OCI-LY3 (cell line): ENCODE data around the gene PJA2.

Source experiments
- H2AFZ ChIP-seq: fragments of 200-600, 300-600 bp; shearing (Covaris generic); 2 replicates; pipeline ENCODE4 v1.6.0; 2014; ENCODE audit warnings: antibody characterized with exemption, low read depth, low read length
- H3K27ac ChIP-seq: fragments of 200-600, 300-600 bp; sonication (generic); 2 replicates; pipeline ENCODE4 v1.5.1; 2014; ENCODE audit warnings: mild to moderate bottlenecking, low read length, moderate library complexity, mixed read lengths
- H3K27me3 ChIP-seq: fragments of 200-600, 300-600 bp; sonication (generic); 2 replicates; pipeline ENCODE4 v1.6.1; 2014; ENCODE audit warnings: low read depth, low read length, mixed read lengths
- H3K36me3 ChIP-seq: fragments of 200-600, 300-600 bp; sonication (generic); replicated peaks from 2 replicates; pipeline ENCODE3; 2014; ENCODE audit warnings: low read depth, low read length, mixed read lengths
- H3K4me1 ChIP-seq: fragments of 300-600, 200-600 bp; sonication (generic); 2 replicates; pipeline ENCODE4 v1.6.1; 2014; ENCODE audit warnings: low read length, mixed read lengths
- H3K4me2 ChIP-seq: fragments of 200-600, 300-600 bp; sonication (generic); 2 replicates; pipeline ENCODE4 v1.6.1; 2014; ENCODE audit warnings: low read length, mixed read lengths
- H3K4me3 ChIP-seq: fragments of 300-600, 200-600 bp; sonication (generic); 2 replicates; pipeline ENCODE4 v1.5.1; 2014; ENCODE audit warnings: antibody characterized with exemption, mild to moderate bottlenecking, low read length, moderate library complexity
- H3K79me2 ChIP-seq: fragments of 300-600, 200-600 bp; shearing (Covaris generic); 2 replicates; pipeline ENCODE4 v1.6.1; 2014; ENCODE audit warnings: mild to moderate bottlenecking, low read length, mixed read lengths
- H3K9ac ChIP-seq: fragments of 300-600, 200-600 bp; shearing (Covaris generic); 2 replicates; pipeline ENCODE4 v1.6.0; 2014; ENCODE audit warnings: mild to moderate bottlenecking, low read length, moderate library complexity
- H3K9me3 ChIP-seq: fragments of 200-600, 300-600 bp; shearing (Covaris generic); 2 replicates; pipeline ENCODE4 v1.6.1; 2014; ENCODE audit warnings: low read length, mixed read lengths; ENCODE audit not compliant: insufficient read depth
- H4K20me1 ChIP-seq: fragments of 200-600, 300-600 bp; sonication (generic); 2 replicates; pipeline ENCODE4 v1.6.1; 2016; ENCODE audit warnings: low read length, mixed read lengths; ENCODE audit not compliant: insufficient read depth
- CTCF ChIP-seq: fragments of 200-600, 300-600 bp; sonication (generic); IDR thresholded peaks from 2 replicates; pipeline ENCODE4 v1.5.1; 2014; ENCODE audit warnings: antibody characterized with exemption, low read length, low read depth
- EZH2phosphoT487 ChIP-seq: fragments of 200-600 bp; shearing (Covaris generic); IDR thresholded peaks from 2 replicates; pipeline ENCODE4 v1.6.1; 2018; ENCODE audit warnings: antibody characterized with exemption, mixed run types, low read depth

The PJA2 gene

GRCh38 chr5:109357807-109358206, 52.0 kb downstream of the PJA2 start:
- no peak overlapping the region for H3K27ac ChIP-seq
- no peaks in the 10 kb centered on the region for H3K27me3 ChIP-seq
- no peaks in the 10 kb centered on the region for H4K20me1 ChIP-seq
- H3K79me2 ChIP-seq, result no peaks in the 10 kb centered on the region
- H3K9ac ChIP-seq, result no peak overlapping the region
- H3K36me3 ChIP-seq, result no peaks in the 10 kb centered on the region
- no peak overlapping the region for H2AFZ ChIP-seq
- TF ChIP-seq EZH2phosphoT487 (no peak), CTCF (no peak)
- H3K4me3 ChIP-seq, result no peak overlapping the region
- no peaks in the 10 kb centered on the region for H3K9me3 ChIP-seq
- H3K4me1 ChIP-seq, result no peaks in the 10 kb centered on the region
- H3K4me2 ChIP-seq, result no peak overlapping the region

GRCh38 chr5:109354761-109355160, 55.0 kb downstream of the PJA2 start:
- no peak overlapping the region for H2AFZ ChIP-seq
- H3K27ac ChIP-seq, result no peak overlapping the region
- no peaks in the 10 kb centered on the region for H3K79me2 ChIP-seq
- no peak overlapping the region for H3K9ac ChIP-seq
- no peak overlapping the region for H3K4me3 ChIP-seq
- no peaks in the 10 kb centered on the region for H3K4me1 ChIP-seq
- no peaks in the 10 kb centered on the region for H4K20me1 ChIP-seq
- H3K4me2 ChIP-seq, result no peak overlapping the region
- TF ChIP-seq EZH2phosphoT487, result no peak
- TF ChIP-seq CTCF, result no peak
- no peaks in the 10 kb centered on the region for H3K36me3 ChIP-seq
- no peaks in the 10 kb centered on the region for H3K27me3 ChIP-seq
- H3K9me3 ChIP-seq, result no peaks in the 10 kb centered on the region

GRCh38 chr5:109351988-109352864, 57.5 kb downstream of the PJA2 start:
- Histone ChIP-seq H3K9me3 (no peaks in the 10 kb centered on the region), H3K27me3 (no peaks in the 10 kb centered on the region), H2AFZ (no peak overlapping the region), H4K20me1 (no peaks in the 10 kb centered on the region), H3K4me3 (no peak overlapping the region), H3K4me1 (no peaks in the 10 kb centered on the region), H3K4me2 (no peak overlapping the region), H3K36me3 (no peaks in the 10 kb centered on the region), H3K79me2 (no peaks in the 10 kb centered on the region), H3K27ac (no peak overlapping the region), H3K9ac (no peak overlapping the region)
- TF ChIP-seq EZH2phosphoT487 (no peak), CTCF (no peak)

GRCh38 chr5:109350537-109351270, 59.1 kb downstream of the PJA2 start:
- H3K4me1 ChIP-seq, result no peaks in the 10 kb centered on the region
- no peak overlapping the region for H3K4me2 ChIP-seq
- H4K20me1 ChIP-seq, result no peaks in the 10 kb centered on the region
- no peaks in the 10 kb centered on the region for H3K79me2 ChIP-seq
- no peaks in the 10 kb centered on the region for H3K27me3 ChIP-seq
- H3K4me3 ChIP-seq, result no peak overlapping the region
- H3K9me3 ChIP-seq, result no peaks in the 10 kb centered on the region
- H3K27ac ChIP-seq, result no peak overlapping the region
- TF ChIP-seq EZH2phosphoT487 (no peak), CTCF (no peak)
- H2AFZ ChIP-seq, result no peak overlapping the region
- H3K9ac ChIP-seq, result no peak overlapping the region
- H3K36me3 ChIP-seq, result no peaks in the 10 kb centered on the region
